HG03135 (cell line): ENCODE data around the gene SPP1.
"Not testable (repeated sequence)": the region's sequence is repeated elsewhere in the genome, so short reads cannot be mapped to it uniquely, and the experiment has no call there.

Experiments used
- ATAC-seq: cut with Tn5 transposase; IDR thresholded peaks from one replicate; pipeline ENCODE4 v1.9.1; 2021; ENCODE audit warnings: mild to moderate bottlenecking, moderate library complexity; ENCODE audit not compliant: unreplicated experiment

SPP1 gene

DNA sequence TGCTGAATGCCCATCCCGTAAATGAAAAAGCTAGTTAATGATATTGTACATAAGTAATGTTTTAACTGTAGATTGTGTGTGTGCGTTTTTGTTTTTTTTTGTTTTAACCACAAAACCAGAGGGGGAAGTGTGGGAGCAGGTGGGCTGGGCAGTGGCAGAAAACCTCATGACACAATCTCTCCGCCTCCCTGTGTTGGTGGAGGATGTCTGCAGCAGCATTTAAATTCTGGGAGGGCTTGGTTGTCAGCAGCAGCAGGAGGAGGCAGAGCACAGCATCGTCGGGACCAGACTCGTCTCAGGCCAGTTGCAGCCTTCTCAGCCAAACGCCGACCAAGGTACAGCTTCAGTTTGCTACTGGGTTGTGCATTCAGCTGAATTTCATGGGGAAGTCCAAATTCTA is at the start of gene SPP1:
SPP1 (plus strand) TSS at position 249 of the 400 bp plus-strand sequence. CDS start 1,182 bp downstream, outside the sequence.
- ATAC-seq: peak; percentile 87

DNA sequence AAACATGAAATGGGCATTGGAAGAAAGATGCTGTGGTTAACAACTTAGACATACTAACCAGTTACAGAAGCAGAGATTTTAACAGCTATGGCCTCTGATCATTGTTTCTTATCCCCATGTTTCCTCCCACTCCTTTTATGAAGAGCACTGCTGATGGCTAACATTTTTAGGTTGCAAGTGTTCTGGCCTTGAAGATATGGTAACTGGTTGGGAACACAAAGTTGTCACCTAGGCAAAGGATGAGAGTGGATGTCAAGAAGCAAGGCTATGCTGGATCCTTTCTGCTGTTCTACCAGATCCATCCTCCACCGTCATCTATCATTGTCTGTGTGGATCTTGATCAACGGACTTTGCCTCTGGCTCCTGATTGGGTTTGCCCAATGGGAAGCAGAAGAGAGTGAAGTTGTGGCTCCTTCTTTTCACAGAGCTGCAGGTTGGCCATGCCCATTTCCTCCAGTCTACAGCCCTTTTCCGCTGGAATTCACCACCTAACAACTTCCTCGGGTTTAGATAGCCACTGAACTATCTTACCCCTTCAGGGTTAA is 48.9 kb upstream of the SPP1 start:
- ATAC-seq: no peak

GRCh38 chr4:87930629-87931028 is 44.9 kb upstream of the SPP1 start:
- ATAC-seq: no peak

DNA sequence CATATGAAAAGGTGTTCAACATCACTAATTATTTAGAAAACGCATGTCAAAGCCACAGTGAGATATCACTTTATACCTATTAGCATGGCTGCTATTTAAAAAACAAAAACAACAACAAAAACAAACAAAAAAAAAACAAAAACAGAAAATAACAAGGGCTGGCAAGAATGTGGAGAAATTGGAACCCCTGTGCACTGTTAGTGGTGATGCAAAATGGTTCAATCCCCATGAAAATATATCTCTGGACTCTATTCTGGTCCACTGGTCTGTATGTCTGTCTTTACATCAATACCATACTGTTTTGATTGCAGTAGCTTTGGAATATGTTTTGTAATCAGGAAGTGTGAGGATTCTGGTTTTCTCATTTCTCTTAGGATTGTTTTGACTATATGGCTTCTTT is 43.6 kb upstream of the SPP1 start:
- no peak for ATAC-seq

DNA sequence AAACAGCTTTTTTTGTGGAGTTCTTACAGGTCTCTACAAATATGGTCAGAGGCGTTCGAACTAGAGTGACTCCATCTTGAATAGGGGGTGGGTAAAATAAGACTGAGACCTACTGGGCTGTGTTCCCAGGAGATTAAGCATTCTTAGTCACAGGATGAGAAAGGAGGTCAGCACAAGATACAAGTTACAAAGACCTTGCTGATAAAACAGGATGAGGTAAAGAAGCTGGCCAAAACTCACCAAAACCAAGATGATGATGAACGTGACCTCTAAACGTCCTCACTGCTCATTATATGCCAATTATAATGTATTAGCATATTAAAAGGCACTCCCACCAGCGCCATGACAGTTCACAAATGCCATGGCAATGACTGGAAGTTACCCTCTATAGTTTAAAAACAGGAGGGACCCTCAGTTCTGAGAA is 42.8 kb upstream of the SPP1 start:
- ATAC-seq: no peak

- ATAC-seq: no peak
These were observed 42.2 kb upstream of the SPP1 start for GRCh38 chr4:87933337-87933736.

GRCh38 chr4:87934157-87934704 is 41.3 kb upstream of the SPP1 start:
- ATAC-seq: no peak

DNA sequence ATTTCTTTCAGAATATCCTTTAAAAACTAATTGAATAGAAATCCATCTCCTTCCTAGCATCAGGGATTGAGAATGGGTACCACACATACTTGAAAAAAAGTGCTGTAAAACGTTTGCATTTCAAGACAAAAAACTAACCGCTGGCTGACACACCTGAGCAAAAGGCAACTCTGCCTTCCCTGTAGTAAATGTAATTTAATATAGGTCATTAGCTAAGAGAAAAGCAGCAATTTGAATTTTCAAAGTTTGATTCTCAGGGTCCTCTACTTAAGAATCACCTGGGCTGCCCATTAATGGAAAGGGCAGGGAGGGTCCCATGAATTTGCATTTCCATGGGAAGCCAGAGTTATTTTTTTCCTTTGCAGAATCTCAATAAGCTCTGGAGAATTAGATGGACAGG is 40.5 kb upstream of the SPP1 start:
- no peak for ATAC-seq

GRCh38 chr4:87935954-87936353 is 39.6 kb upstream of the SPP1 start:
- not testable (repeated sequence) for ATAC-seq

DNA sequence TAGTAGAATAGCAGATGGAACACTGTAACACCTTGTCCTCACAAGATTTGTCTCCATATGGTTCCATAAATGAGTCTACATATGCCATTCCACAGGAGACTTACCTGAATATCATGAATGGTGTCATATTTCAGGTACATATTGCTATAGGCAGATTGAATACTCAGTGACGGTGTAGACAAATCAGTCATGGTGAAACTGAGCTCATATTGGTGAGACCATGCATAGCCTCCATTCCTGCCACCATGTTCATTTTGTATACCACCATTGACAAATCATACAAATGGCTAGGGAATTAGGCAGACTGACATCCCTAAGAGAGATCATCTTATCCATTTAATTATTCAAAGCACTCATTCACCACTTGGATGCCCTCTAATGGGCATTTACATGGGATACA is 38.0 kb upstream of the SPP1 start:
- ATAC-seq: no peak

DNA sequence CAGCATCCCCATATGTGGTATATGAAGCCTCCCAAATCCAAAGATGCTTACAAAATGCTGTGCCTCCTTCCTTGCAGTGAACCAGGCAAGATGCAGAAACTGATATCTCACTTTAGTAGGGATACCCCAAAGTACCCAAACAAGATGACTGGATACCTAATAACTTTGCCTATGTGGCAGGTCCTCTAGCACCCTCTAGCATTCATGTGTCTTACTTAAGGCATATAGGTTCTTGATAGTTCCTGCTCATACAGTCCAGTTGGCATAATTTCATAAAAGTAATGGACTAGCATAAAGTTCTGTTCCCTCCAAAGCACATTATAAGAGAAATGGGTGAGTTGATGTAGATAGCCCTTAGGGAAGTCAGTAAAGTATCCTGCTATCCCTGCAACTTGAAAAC is 36.8 kb upstream of the SPP1 start:
- no peak for ATAC-seq

DNA sequence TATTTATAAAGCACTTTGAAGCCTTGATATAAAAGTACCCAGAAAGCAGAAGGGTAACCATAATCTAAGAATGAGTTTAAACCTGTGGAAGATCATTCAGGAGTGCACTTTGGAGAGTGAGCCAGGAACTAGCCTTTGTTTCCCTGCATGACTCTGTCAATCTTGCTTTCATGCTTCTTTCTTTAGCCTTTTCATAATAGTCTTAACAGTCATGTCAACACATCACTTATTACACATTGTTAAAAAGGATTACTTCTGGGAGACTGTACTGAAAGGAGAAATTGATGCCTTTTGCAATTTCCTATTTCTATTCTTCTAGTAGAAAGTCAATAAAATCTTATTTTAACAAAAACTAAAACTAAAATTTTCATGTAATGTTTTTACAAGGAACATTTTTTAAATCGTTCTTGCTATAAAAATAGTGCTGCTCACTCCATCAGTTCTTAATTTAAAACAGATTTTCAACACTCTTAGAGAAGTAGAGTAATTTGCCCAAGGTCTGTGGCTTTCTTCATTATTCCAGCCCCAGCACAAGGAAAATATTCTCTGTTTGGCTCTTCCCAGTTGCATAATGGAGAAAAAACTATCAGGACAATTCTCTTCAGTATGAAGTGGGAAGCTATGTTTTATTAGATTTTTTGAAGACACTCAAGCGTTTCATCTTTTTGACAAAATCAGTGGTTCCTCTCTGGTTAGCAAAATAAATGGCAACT is 35.4 kb upstream of the SPP1 start:
- no peak for ATAC-seq

GRCh38 chr4:87940809-87941208 is 34.7 kb upstream of the SPP1 start:
- ATAC-seq: not testable (repeated sequence)

DNA sequence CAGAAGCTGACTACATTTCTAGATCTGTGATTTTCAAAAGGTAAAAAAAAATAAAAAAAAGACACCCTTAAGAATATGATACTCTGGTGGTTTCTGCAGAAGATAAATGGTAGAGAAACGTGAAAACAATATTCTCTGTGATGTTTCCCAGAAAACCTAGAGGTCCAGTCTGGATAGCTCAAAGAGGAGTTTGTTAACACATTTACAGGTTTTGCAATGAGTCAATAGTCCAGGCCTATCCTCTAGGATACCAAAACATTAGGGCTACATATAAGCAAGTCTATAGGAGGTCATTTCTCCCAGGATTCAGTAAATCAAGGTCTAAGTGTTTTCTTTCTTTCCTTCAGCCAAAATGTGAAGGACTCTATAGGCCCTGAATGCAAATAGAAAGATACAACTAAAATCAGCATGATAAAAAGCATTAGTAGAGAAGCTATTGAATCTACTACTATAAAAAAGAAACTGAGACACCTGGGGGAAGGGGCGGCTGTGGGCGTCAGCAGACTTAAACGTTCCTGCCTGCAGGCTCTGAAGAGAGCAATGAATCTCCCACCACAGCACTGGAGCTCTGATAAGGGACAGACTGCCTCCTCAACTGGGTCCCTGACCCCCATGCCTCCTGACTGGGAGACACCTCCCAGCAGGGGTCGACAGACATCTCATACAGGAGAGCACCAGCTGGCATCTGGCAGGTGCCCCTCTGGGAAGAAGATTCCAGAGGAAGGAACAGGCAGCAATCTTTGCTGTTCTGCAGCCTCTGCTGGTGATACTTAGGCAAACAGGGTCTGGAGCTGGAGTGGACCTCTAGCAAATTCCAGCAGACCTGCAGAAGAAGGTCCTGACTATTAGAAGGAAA is 33.7 kb upstream of the SPP1 start:
- ATAC-seq: no peak

- no peak for ATAC-seq
These were observed 31.8 kb upstream of the SPP1 start for GRCh38 chr4:87943660-87944149.

- no peak for ATAC-seq
These were observed 30.5 kb upstream of the SPP1 start for GRCh38 chr4:87944967-87945366.

DNA sequence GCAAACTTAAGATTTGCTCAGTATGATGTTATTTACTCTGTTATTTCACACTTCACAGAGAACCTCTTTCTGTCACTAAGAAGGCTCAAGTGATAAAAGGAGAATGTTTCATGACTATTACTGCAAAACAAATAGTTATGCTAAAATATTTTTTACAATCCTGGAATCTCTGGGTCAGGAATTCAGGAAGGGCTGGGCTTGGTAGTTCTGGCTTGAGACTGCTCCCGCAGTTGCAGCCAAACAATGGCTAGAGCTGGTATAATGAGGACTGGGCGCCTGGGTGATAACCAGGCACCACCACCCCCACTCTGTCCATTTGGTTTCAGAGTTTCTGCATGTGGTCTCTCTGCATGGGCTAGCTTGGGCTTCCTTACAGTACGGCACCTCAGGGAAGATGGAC is 28.7 kb upstream of the SPP1 start:
- ATAC-seq: no peak

- ATAC-seq: no peak
These were observed 27.9 kb upstream of the SPP1 start for GRCh38 chr4:87947381-87948160.

DNA sequence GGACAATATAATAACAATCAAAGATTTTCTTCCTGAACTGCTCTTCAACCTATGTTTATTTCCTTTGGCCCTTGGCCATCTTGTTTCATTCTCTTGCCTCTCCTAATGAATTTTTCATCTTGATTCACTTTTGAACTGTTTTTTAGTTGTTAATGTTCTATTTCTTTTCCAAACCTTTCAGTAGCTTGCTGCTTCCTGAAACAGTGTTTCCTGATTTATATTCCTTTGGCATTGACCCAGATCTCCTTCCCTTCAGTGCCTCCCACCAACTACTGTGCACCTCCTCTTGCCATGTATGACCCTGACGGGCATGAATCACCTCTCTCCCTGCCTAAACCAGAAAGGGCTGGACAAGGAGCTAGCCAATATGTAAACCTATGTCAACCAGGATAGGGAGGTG is 25.6 kb upstream of the SPP1 start:
- no peak for ATAC-seq

- no peak for ATAC-seq
These were observed 25.0 kb upstream of the SPP1 start for GRCh38 chr4:87950493-87950892.
